ENCODE data around the gene ACSF2.

Gene ACSF2

DNA sequence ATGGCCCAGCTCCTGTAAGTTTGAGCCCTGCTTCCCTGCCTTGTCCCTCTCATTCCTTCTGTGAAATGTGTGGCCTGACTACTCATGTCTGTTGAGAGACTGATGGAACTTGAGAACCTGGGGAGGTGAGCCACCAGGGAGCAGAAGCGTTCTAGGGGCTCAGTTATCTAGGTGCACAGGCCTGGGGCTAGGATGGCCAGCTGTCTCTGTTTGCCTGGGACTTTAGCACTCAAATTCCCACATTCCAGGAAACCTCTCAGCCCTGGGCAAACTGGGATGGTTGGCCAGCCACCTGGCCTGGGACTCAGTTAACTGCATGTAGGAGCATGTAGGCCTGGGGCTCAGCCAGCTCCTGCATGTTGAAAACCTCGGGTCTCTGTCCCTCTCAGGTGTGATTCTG, 97.2 kb downstream of the ACSF2 start:
- no peaks in the 10 kb centered on the region for H3K27me3 ChIP-seq
- H3K36me3 ChIP-seq, result no peaks in the 10 kb centered on the region
- no peak overlapping the region for H3K4me3 ChIP-seq (ENCODE audit: low read depth in 1 of 2, low read length in 1 of 2)
- TF ChIP-seq CTCF (IDR thresholded peaks at IDR 0.05), result no peak
- H3K27ac ChIP-seq, result no peak overlapping the region
- no peaks in the 10 kb centered on the region for H3K9me3 ChIP-seq
- peaks cover 6 to 8% of the 10 kb centered on the region in 2 experiments for H3K4me1 ChIP-seq (ENCODE audit: control insufficient read depth in 1 of 2, insufficient read depth in 1 of 2, low read depth in 1 of 2, low read length in 1 of 2)
